ENCODE results near the gene ANKS1B. TPM values are rescaled to one million over a fixed set of nuclear protein-coding genes. Genes with fewer than 3 reads are reported as not detected.
"Not testable (repeated sequence)": the region's sequence is repeated elsewhere in the genome, so short reads cannot be mapped to it uniquely, and the experiment has no call there.

ANKS1B gene
- total and polyA plus RNA-seq, 9 donors = 1.4 to 5.6 (median 2.7) TPM

DNA sequence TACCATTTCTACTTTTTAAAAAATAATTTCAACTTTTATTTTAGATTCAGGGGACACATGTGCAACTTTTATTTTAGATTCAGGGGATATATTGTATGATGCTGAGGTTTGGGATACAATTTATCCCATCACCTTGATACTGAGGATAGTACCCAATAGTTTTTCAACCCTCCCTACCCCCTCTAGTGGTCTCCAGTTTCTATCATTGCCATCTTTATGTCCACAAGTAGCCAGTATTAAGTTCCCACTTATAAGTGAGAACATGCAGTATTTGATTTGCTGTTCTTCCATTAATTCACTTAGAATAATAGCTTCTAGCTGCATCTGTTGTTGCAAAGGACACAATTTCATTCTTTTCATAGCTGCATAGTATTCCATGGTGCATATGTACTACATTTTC lies 162.5 kb downstream of the ANKS1B start:
- Histone ChIP-seq H3K4me1 (ENCODE audit: control insufficient read depth, insufficient read depth, low read length) (no peaks in the 10 kb centered on the region), H3K4me3 (ENCODE audit: low read length) (no peak overlapping the region), H3K27ac (ENCODE audit: low read length) (no peak overlapping the region), H3K9me3 (replicated peaks; ENCODE audit: control insufficient read depth, low read depth, low read length) (no peaks in the 10 kb centered on the region), H3K27me3 (ENCODE audit: control insufficient read depth, insufficient read depth, low read length) (no peaks in the 10 kb centered on the region), H3K36me3 (ENCODE audit: control insufficient read depth, insufficient read depth, low read length) (no peaks in the 10 kb centered on the region)
- no peak for DNase-seq

DNA sequence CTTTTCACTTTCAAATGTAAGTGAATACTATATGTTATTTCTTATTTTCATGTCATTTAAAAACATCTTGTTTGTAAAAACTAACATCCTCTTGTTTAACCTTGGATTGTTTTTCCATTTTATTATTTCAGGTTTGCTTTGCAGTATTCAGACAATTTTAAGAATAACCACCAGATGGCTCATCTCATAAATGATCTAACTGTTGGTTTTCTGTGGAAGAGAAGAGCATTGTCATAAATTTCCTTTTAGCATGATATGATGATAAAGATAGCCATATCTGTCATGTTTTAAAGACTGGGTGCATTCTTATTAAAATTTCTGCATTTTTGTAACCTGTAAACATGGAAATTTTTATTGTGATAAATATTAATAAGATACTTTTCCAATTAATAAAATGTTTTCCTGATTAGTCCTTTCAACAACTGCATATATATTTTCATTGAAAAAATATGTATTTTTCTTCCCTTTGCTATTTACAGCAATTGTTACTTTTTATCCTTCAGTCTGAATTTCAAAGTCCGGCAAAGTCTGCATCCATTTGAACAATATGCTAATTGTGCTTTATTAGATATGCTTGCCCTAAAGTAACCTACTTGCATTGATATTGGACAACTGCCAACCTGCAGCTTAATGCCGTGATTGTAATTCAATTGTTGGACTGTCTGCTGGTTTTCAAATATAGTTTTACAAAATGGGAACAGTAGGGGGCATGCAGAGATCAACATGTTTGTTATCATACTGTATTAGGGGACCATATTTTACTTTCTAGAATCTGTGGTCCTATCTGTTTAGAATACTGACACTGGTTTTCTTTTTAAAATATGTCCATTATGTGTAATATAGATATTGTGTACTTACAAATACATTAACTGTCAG lies 173.8 kb downstream of the ANKS1B start:
- no peak overlapping the region for H3K4me3 ChIP-seq (ENCODE audit: low read length)
- WGBS (ENCODE audit: insufficient coverage) = no CpG with 5 or more reads among the region's 2 CpGs
- no peaks in the 10 kb centered on the region for H3K9me3 ChIP-seq (replicated peaks; ENCODE audit: control insufficient read depth, low read depth, low read length)
- no peaks in the 10 kb centered on the region for H3K4me1 ChIP-seq (ENCODE audit: control insufficient read depth, insufficient read depth, low read length)
- H3K36me3 ChIP-seq (ENCODE audit: control insufficient read depth, insufficient read depth, low read length) = no peaks in the 10 kb centered on the region
- peak; percentile 38 for DNase-seq
- no peaks in the 10 kb centered on the region for H3K27me3 ChIP-seq (ENCODE audit: control insufficient read depth, insufficient read depth, low read length)
- no peak overlapping the region for H3K27ac ChIP-seq (ENCODE audit: low read length)

- H3K27ac ChIP-seq (ENCODE audit: low read length) = no peak overlapping the region
- H3K27me3 ChIP-seq (ENCODE audit: control insufficient read depth, insufficient read depth, low read length) = no peaks in the 10 kb centered on the region
- DNase-seq = no peak
- no peak overlapping the region for H3K4me3 ChIP-seq (ENCODE audit: low read length)
- no peaks in the 10 kb centered on the region for H3K36me3 ChIP-seq (ENCODE audit: control insufficient read depth, insufficient read depth, low read length)
- no peaks in the 10 kb centered on the region for H3K4me1 ChIP-seq (ENCODE audit: control insufficient read depth, insufficient read depth, low read length)
- 100% methylated on average over 1 of the region's 8 CpGs for WGBS (ENCODE audit: insufficient coverage)
- no peaks in the 10 kb centered on the region for H3K9me3 ChIP-seq (replicated peaks; ENCODE audit: control insufficient read depth, low read depth, low read length)
These were observed 174.8 kb downstream of the ANKS1B start for GRCh38 chr12:99809909-99810308.

- H3K9me3 ChIP-seq (replicated peaks; ENCODE audit: control insufficient read depth, low read depth, low read length) = no peaks in the 10 kb centered on the region
- H3K4me1 ChIP-seq (ENCODE audit: control insufficient read depth, insufficient read depth, low read length) = no peaks in the 10 kb centered on the region
- H3K27me3 ChIP-seq (ENCODE audit: control insufficient read depth, insufficient read depth, low read length) = no peaks in the 10 kb centered on the region
- no peak for DNase-seq
- no peak overlapping the region for H3K4me3 ChIP-seq (ENCODE audit: low read length)
- no peak overlapping the region for H3K27ac ChIP-seq (ENCODE audit: low read length)
- no peaks in the 10 kb centered on the region for H3K36me3 ChIP-seq (ENCODE audit: control insufficient read depth, insufficient read depth, low read length)
- 97% methylated on average over 9 of the region's 9 CpGs for WGBS (ENCODE audit: insufficient coverage)
These were observed 178.4 kb downstream of the ANKS1B start for GRCh38 chr12:99806304-99806703.

GRCh38 chr12:99804715-99805114 lies 180.0 kb downstream of the ANKS1B start:
- Histone ChIP-seq H3K27me3 (ENCODE audit: control insufficient read depth, insufficient read depth, low read length) (no peaks in the 10 kb centered on the region), H3K4me3 (ENCODE audit: low read length) (no peak overlapping the region), H3K27ac (ENCODE audit: low read length) (no peak overlapping the region), H3K4me1 (ENCODE audit: control insufficient read depth, insufficient read depth, low read length) (no peaks in the 10 kb centered on the region), H3K9me3 (replicated peaks; ENCODE audit: control insufficient read depth, low read depth, low read length) (no peaks in the 10 kb centered on the region), H3K36me3 (ENCODE audit: control insufficient read depth, insufficient read depth, low read length) (no peaks in the 10 kb centered on the region)
- no peak for DNase-seq

DNA sequence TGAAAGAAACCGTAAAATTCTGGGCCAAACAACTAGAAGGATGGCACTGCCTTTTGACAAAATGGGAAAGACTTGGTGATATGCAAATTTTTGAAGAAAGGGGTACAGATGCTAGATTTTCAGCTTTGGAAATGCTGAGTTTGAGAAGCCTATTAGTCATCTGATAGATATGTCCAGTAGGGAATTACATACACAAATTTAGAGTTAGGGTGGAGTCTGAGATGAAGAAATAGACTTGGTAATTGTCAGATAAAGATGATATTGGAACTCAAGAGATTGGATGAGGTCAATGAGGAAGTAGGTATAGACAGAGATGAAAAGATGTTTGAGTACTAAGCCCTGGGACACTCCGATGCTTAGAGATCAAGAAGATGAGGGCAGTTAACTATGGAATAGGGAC lies 184.1 kb downstream of the ANKS1B start:
- 87% methylated on average over 1 of the region's 2 CpGs for WGBS (ENCODE audit: insufficient coverage)
- no peak for DNase-seq

GRCh38 chr12:99797931-99798330 lies 186.8 kb downstream of the ANKS1B start:
- H3K36me3 ChIP-seq (ENCODE audit: control insufficient read depth, insufficient read depth, low read length); H3K27me3 ChIP-seq (ENCODE audit: control insufficient read depth, insufficient read depth, low read length); H3K9me3 ChIP-seq (replicated peaks; ENCODE audit: control insufficient read depth, low read depth, low read length); H3K4me1 ChIP-seq (ENCODE audit: control insufficient read depth, insufficient read depth, low read length); DNase-seq; H3K4me3 ChIP-seq (ENCODE audit: low read length); H3K27ac ChIP-seq (ENCODE audit: low read length): not testable (repeated sequence)
- WGBS (ENCODE audit: insufficient coverage) = no CpG with 5 or more reads among the region's 4 CpGs

More for the DNA sequence above, 184.1 kb downstream of the ANKS1B start:
- Histone ChIP-seq H3K36me3 (ENCODE audit: control insufficient read depth, insufficient read depth, low read length) (no peaks in the 10 kb centered on the region), H3K9me3 (replicated peaks; ENCODE audit: control insufficient read depth, low read depth, low read length) (no peaks in the 10 kb centered on the region), H3K4me3 (ENCODE audit: low read length) (no peak overlapping the region), H3K27me3 (ENCODE audit: control insufficient read depth, insufficient read depth, low read length) (no peaks in the 10 kb centered on the region), H3K4me1 (ENCODE audit: control insufficient read depth, insufficient read depth, low read length) (no peaks in the 10 kb centered on the region), H3K27ac (ENCODE audit: low read length) (no peak overlapping the region)

- no CpG with 5 or more reads among the region's 3 CpGs for WGBS (ENCODE audit: insufficient coverage)
- no peak for DNase-seq
- H3K4me1 ChIP-seq (ENCODE audit: control insufficient read depth, insufficient read depth, low read length) = no peaks in the 10 kb centered on the region
These were observed 201.3 kb downstream of the ANKS1B start for GRCh38 chr12:99783421-99783820.

GRCh38 chr12:99772274-99772673 lies 212.5 kb downstream of the ANKS1B start:
- H3K27ac ChIP-seq (ENCODE audit: low read length) = no peak overlapping the region
- H3K9me3 ChIP-seq (replicated peaks; ENCODE audit: control insufficient read depth, low read depth, low read length) = no peaks in the 10 kb centered on the region
- no peaks in the 10 kb centered on the region for H3K4me1 ChIP-seq (ENCODE audit: control insufficient read depth, insufficient read depth, low read length)
- no peaks in the 10 kb centered on the region for H3K27me3 ChIP-seq (ENCODE audit: control insufficient read depth, insufficient read depth, low read length)
- H3K36me3 ChIP-seq (ENCODE audit: control insufficient read depth, insufficient read depth, low read length) = no peaks in the 10 kb centered on the region
- no peak for DNase-seq
- no CpG with 5 or more reads among the region's 3 CpGs for WGBS (ENCODE audit: insufficient coverage)
- H3K4me3 ChIP-seq (ENCODE audit: low read length) = no peak overlapping the region

More at GRCh38 chr12:99783421-99783820, 201.3 kb downstream of the ANKS1B start:
- no peaks in the 10 kb centered on the region for H3K36me3 ChIP-seq (ENCODE audit: control insufficient read depth, insufficient read depth, low read length)
- no peaks in the 10 kb centered on the region for H3K9me3 ChIP-seq (replicated peaks; ENCODE audit: control insufficient read depth, low read depth, low read length)
- no peak overlapping the region for H3K4me3 ChIP-seq (ENCODE audit: low read length)
- H3K27ac ChIP-seq (ENCODE audit: low read length) = no peak overlapping the region
- no peaks in the 10 kb centered on the region for H3K27me3 ChIP-seq (ENCODE audit: control insufficient read depth, insufficient read depth, low read length)

DNA sequence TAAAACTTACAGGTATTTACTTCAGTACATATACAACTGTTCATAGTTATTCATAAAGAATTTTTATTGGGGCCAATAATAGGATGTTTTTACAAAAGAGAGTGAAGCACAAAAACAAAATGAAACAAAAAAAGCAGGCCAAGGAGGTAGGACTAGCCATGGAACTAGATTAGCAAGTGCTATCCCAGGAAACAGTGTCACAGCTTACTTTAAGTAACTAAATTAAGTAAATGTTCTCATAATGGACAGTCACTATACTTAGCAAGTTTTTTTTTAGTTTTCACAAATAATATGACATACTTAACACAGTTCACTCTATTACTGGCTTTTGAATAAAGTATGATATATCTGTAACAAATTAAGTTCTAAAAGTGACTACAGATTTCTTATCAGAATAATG lies 213.1 kb downstream of the ANKS1B start:
- no peak for DNase-seq
- Histone ChIP-seq H3K27me3 (ENCODE audit: control insufficient read depth, insufficient read depth, low read length) (no peaks in the 10 kb centered on the region), H3K4me3 (ENCODE audit: low read length) (no peak overlapping the region), H3K9me3 (replicated peaks; ENCODE audit: control insufficient read depth, low read depth, low read length) (no peaks in the 10 kb centered on the region), H3K4me1 (ENCODE audit: control insufficient read depth, insufficient read depth, low read length) (no peaks in the 10 kb centered on the region), H3K36me3 (ENCODE audit: control insufficient read depth, insufficient read depth, low read length) (no peaks in the 10 kb centered on the region), H3K27ac (ENCODE audit: low read length) (no peak overlapping the region)

All from muscle of leg (tissue), 11 donors.